ENCODE measurements around the gene ALDH16A1. TPM values are rescaled to one million over a fixed set of nuclear protein-coding genes. Genes with fewer than 3 reads are reported as not detected.
"Not testable (repeated sequence)": the region's sequence is repeated elsewhere in the genome, so short reads cannot be mapped to it uniquely, and the experiment has no call there.

The ALDH16A1 gene
- total RNA-seq, 3 donors from 2014 or later, result 31.2 to 36.4 (median 36.3) TPM

DNA sequence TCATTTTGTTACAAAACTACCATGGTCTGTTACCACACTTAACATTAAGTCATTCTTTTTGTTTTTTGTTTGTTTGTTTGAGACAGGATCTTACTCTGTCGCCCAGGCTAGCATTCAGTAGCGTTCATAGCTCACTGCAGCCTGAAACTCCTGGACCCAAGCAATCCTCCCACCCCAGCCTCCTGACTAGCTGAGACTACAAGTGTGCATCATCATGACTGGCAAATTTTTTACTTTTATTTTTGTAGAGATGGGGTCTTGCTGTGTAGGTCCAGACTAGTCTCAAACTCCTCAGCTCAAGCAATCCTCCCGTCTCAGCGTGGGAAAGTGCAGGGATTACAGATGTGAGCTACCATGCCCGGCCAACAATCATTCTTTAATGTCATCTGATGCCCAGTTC is 3.3 kb downstream of the ALDH16A1 start:
- no peak for DNase-seq
- intact Hi-C loops (cut with DNase I, micrococcal nuclease), result no loop called here
- ATAC-seq, result no peak
- H3K36me3 ChIP-seq (ENCODE audit: low read depth), result peaks cover 5% of the 10 kb centered on the region
- H3K4me1 ChIP-seq (ENCODE audit: low read depth), result peaks cover 15% of the 10 kb centered on the region
- no peak overlapping the region for H3K4me3 ChIP-seq
- no peaks in the 10 kb centered on the region for H3K9me3 ChIP-seq
- TF ChIP-seq, protein P1, sequence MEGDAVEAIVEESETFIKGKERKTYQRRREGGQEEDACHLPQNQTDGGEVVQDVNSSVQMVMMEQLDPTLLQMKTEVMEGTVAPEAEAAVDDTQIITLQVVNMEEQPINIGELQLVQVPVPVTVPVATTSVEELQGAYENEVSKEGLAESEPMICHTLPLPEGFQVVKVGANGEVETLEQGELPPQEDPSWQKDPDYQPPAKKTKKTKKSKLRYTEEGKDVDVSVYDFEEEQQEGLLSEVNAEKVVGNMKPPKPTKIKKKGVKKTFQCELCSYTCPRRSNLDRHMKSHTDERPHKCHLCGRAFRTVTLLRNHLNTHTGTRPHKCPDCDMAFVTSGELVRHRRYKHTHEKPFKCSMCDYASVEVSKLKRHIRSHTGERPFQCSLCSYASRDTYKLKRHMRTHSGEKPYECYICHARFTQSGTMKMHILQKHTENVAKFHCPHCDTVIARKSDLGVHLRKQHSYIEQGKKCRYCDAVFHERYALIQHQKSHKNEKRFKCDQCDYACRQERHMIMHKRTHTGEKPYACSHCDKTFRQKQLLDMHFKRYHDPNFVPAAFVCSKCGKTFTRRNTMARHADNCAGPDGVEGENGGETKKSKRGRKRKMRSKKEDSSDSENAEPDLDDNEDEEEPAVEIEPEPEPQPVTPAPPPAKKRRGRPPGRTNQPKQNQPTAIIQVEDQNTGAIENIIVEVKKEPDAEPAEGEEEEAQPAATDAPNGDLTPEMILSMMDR (IDR thresholded peaks at IDR 0.05), result no peak

DNA sequence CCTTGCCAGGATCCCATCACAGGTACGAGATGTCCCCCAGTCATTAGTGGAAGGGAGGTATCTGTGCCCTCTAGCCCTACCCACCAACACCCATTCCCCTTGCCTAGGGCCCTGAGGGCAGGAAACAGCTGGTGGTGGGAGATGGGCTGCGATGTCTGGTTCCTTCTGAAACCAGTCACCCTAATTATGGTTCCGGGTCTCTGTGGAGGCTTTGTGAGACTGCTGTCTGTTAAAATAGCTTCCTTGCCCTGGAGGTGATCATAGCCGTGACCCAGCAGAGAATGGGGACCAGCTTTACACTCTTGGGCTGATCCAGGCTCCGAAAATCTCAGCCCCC is 5.5 kb downstream of the ALDH16A1 start:
- peak; percentile 17 for ATAC-seq
- DNase-seq, result no peak

DNA sequence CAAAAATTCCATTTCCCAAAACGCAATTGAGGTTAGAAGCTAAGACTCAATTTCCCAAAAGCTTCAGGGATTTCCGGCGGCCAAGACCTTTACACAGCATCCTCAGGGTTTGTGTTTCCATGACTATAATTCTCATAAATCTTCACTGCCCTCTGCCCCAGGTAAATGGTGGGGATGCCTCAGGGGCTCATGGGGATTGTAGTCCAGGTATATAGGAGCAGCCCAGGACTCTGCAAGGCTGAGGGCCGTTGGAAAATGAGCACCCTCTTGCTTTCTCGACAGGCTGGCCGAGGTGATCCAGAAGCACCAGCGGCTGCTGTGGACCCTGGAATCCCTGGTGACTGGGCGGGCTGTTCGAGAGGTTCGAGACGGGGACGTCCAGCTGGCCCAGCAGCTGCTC is 6.4 kb downstream of the ALDH16A1 start:
- intact Hi-C loops (cut with DNase I, micrococcal nuclease), result no loop called here
- DNase-seq (no peak), ATAC-seq (no peak)
- TF ChIP-seq, protein P1 (IDR thresholded peaks at IDR 0.05), result no peak
- Histone ChIP-seq H3K36me3 (ENCODE audit: low read depth) (no peaks in the 10 kb centered on the region), H3K9me3 (no peaks in the 10 kb centered on the region), H3K4me1 (ENCODE audit: low read depth) (peaks cover 7% of the 10 kb centered on the region), H3K4me3 (no peak overlapping the region)

More for the DNA sequence above, 5.5 kb downstream of the ALDH16A1 start:
- intact Hi-C loops (cut with DNase I, micrococcal nuclease), result no loop called here
- Histone ChIP-seq H3K4me3 (no peak overlapping the region), H3K36me3 (ENCODE audit: low read depth) (no peaks in the 10 kb centered on the region), H3K4me1 (ENCODE audit: low read depth) (peaks cover 10% of the 10 kb centered on the region), H3K9me3 (no peaks in the 10 kb centered on the region)
- TF ChIP-seq, protein P1 (IDR thresholded peaks at IDR 0.05), result no peak

DNA sequence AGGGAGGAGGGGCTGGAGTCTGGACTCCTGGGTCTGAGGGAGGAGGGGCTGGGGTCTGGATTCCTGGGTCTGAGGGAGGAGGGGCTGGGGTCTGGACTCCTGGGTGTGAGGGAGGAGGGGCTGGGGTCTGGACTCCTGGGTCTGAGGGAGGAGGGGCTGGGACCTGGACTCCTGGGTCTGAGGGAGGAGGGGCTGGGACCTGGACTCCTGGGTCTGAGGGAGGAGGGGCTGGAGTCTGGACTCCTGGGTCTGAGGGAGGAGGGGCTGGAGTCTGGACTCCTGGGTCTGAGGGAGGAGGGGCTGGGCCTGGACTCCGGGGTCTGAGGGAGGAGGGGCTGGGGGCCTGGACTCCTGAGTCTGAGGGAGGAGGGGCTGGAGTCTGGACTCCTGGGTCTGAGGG is 8.1 kb downstream of the ALDH16A1 start:
- H3K36me3 ChIP-seq (ENCODE audit: low read depth); H3K4me3 ChIP-seq; DNase-seq; H3K4me1 ChIP-seq (ENCODE audit: low read depth); ATAC-seq; intact Hi-C loops (cut with DNase I, micrococcal nuclease); H3K9me3 ChIP-seq: not testable (repeated sequence)

DNA sequence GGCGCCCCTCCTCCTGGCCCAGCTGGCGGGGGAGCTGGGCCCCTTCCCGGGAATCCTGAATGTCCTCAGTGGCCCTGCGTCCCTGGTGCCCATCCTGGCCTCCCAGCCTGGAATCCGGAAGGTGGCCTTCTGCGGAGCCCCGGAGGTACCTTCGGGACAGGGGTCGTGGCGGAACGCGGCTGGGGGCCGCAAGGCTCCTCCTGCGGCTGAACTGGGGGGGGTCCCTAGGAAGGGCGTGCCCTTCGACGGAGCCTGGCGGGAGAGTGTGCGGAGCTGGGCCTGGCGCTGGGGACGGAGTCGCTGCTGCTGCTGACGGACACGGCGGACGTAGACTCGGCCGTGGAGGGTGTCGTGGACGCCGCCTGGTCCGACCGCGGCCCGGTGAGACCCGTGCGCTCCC is 8.6 kb downstream of the ALDH16A1 start:
- TF ChIP-seq, protein P1 (IDR thresholded peaks at IDR 0.05), result no peak
- no peak overlapping the region for H3K4me3 ChIP-seq
- peaks cover 5% of the 10 kb centered on the region for H3K4me1 ChIP-seq (ENCODE audit: low read depth)
- no peaks in the 10 kb centered on the region for H3K9me3 ChIP-seq
- DNase-seq (peak in 1 of 3 donors; percentile 23), ATAC-seq (no peak)
- intact Hi-C loops (cut with DNase I, micrococcal nuclease), result no loop called here
- no peaks in the 10 kb centered on the region for H3K36me3 ChIP-seq (ENCODE audit: low read depth)

DNA sequence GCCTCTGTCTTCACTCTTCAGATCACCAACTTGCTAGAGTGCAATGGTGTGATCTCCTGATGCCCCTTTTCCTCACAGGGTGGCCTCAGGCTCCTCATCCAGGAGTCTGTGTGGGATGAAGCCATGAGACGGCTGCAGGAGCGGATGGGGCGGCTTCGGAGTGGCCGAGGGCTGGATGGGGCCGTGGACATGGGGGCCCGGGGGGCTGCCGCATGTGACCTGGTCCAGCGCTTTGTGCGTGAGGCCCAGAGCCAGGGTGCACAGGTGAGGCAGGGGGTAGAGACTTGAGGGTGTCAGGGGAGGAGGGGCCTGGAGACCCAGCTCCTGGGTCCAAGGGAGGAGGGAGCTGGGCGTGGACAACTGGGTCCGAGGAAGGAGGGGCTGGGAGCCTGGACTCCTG is 9.5 kb downstream of the ALDH16A1 start:
- TF ChIP-seq, protein P1 (IDR thresholded peaks at IDR 0.05), result no peak
- intact Hi-C loops (cut with DNase I, micrococcal nuclease), result no loop called here
- no peaks in the 10 kb centered on the region for H3K36me3 ChIP-seq (ENCODE audit: low read depth)

More for the DNA sequence above, 9.5 kb downstream of the ALDH16A1 start:
- ATAC-seq (no peak), DNase-seq (peak in 1 of 3 donors; percentile 22)
- Histone ChIP-seq H3K4me1 (ENCODE audit: low read depth) (peaks cover 2% of the 10 kb centered on the region), H3K9me3 (no peaks in the 10 kb centered on the region), H3K4me3 (no peak overlapping the region)

All from mucosa of descending colon (tissue), 3 donors.